ENCODE results near the gene CCNJL.

The CCNJL gene

DNA sequence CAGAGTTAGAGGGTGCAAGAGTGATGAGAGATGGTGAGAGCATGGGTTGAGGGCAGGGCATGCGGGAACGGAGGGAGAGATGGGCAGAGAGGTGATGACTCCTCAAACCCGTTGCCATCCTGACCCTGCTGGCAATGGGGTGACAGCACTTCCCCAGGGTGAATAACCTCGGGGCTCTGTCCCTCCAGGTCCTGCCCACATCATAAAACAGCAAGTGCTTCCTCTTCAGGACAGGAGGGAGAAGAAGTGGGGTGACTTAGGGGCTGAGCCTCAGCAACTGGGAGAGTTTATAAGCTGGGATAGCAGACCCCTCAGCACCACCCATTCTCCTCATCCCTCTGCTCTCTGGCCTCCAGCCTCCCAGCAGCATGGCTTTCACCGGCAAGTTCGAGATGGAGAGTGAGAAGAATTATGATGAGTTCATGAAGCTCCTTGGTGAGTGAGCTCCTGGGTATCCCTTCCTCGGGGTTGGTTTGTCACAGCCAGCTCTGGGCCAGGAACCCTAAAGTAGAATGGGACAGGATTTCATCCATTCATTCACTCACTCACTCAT, 83.1 kb downstream of the CCNJL start, which contains the start of gene FABP6:
Gene FABP6, plus strand, starts transcription at position 317 of the 553 bp plus-strand sequence. Its CDS starts 52 bp downstream, at position 369.
- DNase-seq: no peak

DNA sequence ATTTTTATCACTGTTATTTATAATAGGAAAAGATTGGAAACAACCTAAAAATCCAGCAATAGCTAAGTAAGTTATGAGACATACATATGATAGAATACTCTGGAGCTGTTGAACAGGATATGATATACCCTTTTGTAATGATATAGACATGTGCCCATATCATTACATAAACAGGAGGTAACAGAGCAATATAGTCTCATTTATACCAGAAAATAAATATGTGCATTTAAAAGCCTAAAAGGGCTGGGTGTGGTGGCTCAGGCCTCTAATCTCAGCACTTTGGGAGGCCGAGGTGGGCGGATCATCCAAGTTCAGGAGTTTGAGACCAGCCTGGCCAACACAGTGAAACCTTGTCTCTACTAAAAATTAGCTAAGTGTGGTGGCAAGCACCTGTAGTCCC, 85.4 kb downstream of the CCNJL start:
- no peak for DNase-seq

DNA sequence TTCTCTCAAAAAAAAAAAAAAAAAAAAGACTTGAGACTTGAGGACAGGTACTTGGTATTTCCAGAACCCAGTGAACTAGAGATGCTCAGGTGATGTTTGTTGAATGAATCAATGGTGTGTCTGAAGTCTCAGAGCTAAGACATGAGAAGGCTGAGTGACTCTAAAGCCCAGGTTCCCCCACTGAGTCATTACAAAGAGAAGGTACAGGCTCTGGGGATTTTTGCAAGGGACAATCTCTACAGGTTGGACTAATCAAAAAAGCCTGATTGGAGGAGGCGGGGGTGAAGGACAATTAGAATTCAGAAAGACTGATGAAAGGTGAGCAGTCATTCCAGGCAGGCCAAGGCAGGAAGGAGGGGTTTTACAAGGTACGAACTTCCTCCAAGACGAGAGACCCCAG, 91.3 kb downstream of the CCNJL start:
- no peak for DNase-seq

DNA sequence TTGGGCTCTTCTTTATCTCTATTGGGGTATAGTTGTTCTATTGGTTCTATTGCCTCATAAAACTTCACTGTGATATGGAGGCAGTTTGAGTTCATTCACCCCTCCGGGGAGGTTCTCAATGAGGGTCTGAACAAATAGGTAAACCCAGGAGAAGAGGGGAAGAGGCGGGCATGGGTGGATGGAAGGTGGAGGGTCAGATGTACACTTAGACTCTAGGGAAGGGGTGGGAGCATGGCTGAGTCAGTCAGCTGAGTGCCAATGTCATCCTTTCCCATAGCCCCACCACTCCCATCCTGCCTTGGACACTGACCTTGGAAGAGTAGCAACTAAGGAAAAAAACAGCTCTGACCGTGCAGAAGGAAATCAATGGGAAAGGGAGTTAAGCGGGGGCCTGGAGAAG, 93.0 kb downstream of the CCNJL start:
- no peak for DNase-seq

DNA sequence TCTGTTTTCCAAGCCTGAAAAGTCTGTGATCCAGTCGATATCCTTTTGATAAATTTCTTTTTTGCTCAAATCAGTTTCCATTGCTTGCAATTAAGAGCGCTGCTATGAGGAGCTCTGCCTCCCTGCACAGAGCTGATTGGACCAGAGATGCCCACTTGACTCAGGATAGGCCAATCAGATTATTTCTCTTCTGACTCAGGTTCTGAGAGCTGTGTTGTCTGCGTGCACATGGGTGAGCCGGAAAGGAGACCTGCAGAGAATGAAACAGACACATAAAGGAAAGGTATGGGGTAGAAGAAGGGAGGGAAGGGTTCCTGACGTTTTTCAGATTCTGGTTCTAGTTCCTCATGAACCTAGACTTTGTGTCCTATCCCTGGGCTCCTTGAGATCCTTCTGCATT, 98.8 kb downstream of the CCNJL start:
- DNase-seq: no peak

DNA sequence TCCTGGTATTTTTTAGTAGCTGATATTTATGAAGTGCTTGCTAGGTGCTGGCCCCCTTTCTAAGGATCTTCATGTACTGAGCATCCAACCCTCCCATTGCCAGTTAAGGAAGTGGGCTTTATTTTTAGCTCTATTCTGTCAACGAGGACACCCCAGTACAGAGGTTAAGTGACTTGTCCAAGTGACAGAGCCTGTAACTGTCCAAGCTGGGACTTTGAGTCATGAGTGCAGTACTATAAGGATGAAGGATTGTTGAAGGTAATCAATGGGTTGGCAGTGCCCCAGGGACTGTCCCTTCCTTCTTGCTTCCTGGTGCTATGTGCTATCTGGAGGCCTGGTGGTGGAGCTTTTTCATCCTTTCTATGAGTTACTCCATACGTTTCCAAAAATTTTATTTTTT, 101.0 kb downstream of the CCNJL start:
- no peak for DNase-seq

DNA sequence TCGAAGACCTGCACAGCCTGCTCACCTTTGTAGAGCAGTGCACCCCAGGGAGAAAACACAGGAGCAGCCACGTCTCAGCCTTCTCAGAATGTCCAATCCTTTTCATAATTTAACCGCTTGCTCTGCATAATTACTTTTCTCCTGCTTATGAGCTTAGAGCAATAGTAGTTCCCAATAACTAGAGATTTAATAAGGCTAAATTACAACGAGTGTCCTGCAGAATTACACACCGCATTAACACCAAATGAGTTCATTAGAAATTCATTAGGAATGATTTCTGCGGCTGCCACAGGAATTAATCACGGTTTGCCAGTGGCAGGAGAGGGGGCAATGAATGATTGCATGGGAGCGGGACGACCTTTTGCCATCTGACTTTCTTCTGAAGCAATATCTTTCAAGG, 101.8 kb downstream of the CCNJL start:
- DNase-seq: no peak

DNA sequence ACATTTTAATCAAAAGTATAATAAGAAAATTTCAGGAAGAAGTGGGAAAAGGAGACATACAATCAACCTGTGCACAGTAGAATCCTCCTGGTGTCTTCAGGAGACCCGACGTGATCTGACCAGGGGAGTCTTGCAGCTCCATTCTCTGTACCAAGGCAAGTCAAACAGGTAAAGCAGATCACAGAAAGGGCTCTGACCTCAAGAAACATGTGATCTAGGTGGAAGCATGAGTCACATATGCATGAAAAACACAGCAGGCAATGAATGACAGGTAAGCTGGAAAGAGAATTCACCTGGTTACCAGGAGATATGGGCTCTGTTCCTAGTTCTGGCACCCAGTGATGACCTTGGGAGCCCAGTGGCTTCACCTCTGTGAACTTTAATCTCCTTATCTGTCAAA, 102.4 kb downstream of the CCNJL start:
- no peak for DNase-seq

DNA sequence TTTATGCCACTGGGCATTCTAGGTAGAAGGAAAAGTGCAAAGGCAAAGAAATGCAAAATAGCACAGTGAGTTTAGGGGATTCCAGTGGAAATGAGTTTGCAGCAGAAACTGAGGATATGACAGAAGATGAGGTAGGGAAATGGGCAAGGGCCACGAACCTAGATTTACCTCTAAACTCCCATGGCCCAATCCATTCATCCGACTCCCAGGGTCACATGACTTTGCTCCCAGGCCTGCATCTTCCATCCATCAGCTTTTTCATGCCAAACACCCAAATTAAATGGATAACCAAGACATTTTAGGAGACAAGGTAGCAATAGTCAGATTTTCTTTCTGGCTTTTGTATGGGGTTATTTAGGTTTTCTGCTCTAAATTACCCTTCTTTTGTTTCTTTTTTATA, 105.3 kb downstream of the CCNJL start:
- DNase-seq: no peak
